PC-3 (cell line): ENCODE measurements around the gene AGTRAP. TPM values are rescaled to one million over a fixed set of nuclear protein-coding genes. Genes with fewer than 3 reads are reported as not detected.

Source experiments
- ATAC-seq: fragments of 200-7000 bp; cut with Tn5 transposase; 2 replicates; pipeline ENCODE4 v1.9.1; 2020; ENCODE audit warnings: mild to moderate bottlenecking, moderate library complexity
- BruUV-seq: library from RNA; stranded (reverse); fragments of 400-500 nt; replicated peaks from 2 replicates; lab custom pipeline; 2021; lab: Mats Ljungman, UMichigan
- CTCF ChIA-PET: fragments of 300-600 bp; sonication (Branson Sonifier 250); formaldehyde crosslinking; loops from one replicate; lab custom pipeline; 2022; ENCODE audit warnings: antibody characterized with exemption; lab: Charles Lee
- POLR2A ChIA-PET: fragments of 300-600 bp; sonication (Branson Sonifier 250); formaldehyde crosslinking; loops from one replicate; lab custom pipeline; 2022; ENCODE audit warnings: antibody characterized with exemption; ENCODE audit not compliant: unreplicated experiment; lab: Charles Lee
- DNase-seq: peaks from one replicate; pipeline ENCODE4 v3.0.0-alpha.2; 2015
- H2AFZ ChIP-seq: fragments of 300-600 bp; sonication (generic); 2 replicates; pipeline ENCODE4 v1.6.0; 2016; ENCODE audit warnings: antibody characterized with exemption, low read length
- H3F3A ChIP-seq: fragments of 300-600 bp; sonication (generic); one replicate; pipeline ENCODE4 v1.6.0; 2017; ENCODE audit warnings: antibody characterized with exemption, low read length, control low read depth, mild to moderate bottlenecking; ENCODE audit not compliant: unreplicated experiment
- H3K27ac ChIP-seq: fragments of 300-600 bp; sonication (generic); 2 replicates; pipeline ENCODE4 v1.5.1; 2016; ENCODE audit warnings: mild to moderate bottlenecking, low read length
- H3K27me3 ChIP-seq: fragments of 300-600 bp; sonication (generic); 2 replicates; pipeline ENCODE4 v1.6.1; 2016; ENCODE audit warnings: low read length, mixed read lengths
- H3K36me3 ChIP-seq: fragments of 300-600 bp; sonication (generic); 2 replicates; pipeline ENCODE4 v1.6.1; 2016; ENCODE audit warnings: low read depth, mixed run types, low read length, mixed read lengths
- H3K4me1 ChIP-seq: fragments of 300-600 bp; sonication (generic); 2 replicates; pipeline ENCODE4 v1.5.1; 2016; ENCODE audit warnings: low read length; ENCODE audit not compliant: insufficient read depth
- H3K4me2 ChIP-seq: fragments of 300-600 bp; sonication (generic); 2 replicates; pipeline ENCODE4 v1.6.0; 2016; ENCODE audit warnings: low read length
- H3K4me3 ChIP-seq: fragments of 300-600 bp; sonication (generic); 2 replicates; pipeline ENCODE4 v1.5.1; 2016; ENCODE audit warnings: mild to moderate bottlenecking, low read length, mixed read lengths
- H3K79me2 ChIP-seq: fragments of 300-600 bp; sonication (generic); 2 replicates; pipeline ENCODE4 v1.6.1; 2017; ENCODE audit warnings: low read length, mixed read lengths
- H3K9ac ChIP-seq: fragments of 300-600 bp; sonication (generic); 2 replicates; pipeline ENCODE4 v1.6.0; 2016; ENCODE audit warnings: mild to moderate bottlenecking, low read length
- H3K9me2 ChIP-seq: fragments of 300-600 bp; sonication (generic); replicated peaks from 2 replicates; pipeline ENCODE4 v1.6.1; 2016; ENCODE audit warnings: mixed run types, low read length, mixed read lengths
- H3K9me3 ChIP-seq: fragments of 300-600 bp; sonication (generic); 2 replicates; pipeline ENCODE4 v1.6.1; 2016; ENCODE audit warnings: low read length, mixed read lengths
- H4K20me1 ChIP-seq: fragments of 300-600 bp; sonication (generic); 2 replicates; pipeline ENCODE4 v1.6.1; 2016; ENCODE audit warnings: low read length, mixed read lengths
- CTCF ChIP-seq: fragments of 300-600 bp; sonication (generic); conservative IDR thresholded peaks from 2 replicates; pipeline ENCODE4 v1.5.1; 2017; ENCODE audit warnings: antibody characterized with exemption, low read depth, mild to moderate bottlenecking, low read length
- EZH2 ChIP-seq: fragments of 300-600 bp; sonication (generic); IDR thresholded peaks from one replicate; pipeline ENCODE4 v1.6.1; 2017; ENCODE audit warnings: antibody characterized with exemption, mild to moderate bottlenecking, low read length; ENCODE audit not compliant: unreplicated experiment
- EZH2phosphoT487 ChIP-seq: fragments of 300-600 bp; sonication (generic); IDR thresholded peaks from 2 replicates; pipeline ENCODE4 v1.6.1; 2018; ENCODE audit warnings: mild to moderate bottlenecking, antibody characterized with exemption, low read length, borderline replicate concordance
- intact Hi-C: fragments of 100-400 bp; cut with micrococcal nuclease; formaldehyde crosslinking; loops from 2 replicates; pipeline ENCODE4 v1.9.0; 2023
- total RNA-seq: library from RNA; depleted of rRNA; stranded (reverse); fragments of >200 nt; gene quantifications from 2 replicates; pipeline ENCODE4 v1.2.3, GENCODE V29; 2014

The AGTRAP gene
- total RNA-seq, 1 experiment from 2014 or later: 73.5 TPM

- Histone ChIP-seq H3K9ac (no peak overlapping the region), H3K4me3 (no peak overlapping the region), H3K79me2 (no peaks in the 10 kb centered on the region), H3K4me1 (peaks cover 7% of the 10 kb centered on the region; the same call in 1 of the 2 replicates), H2AFZ (no peak overlapping the region), H4K20me1 (no peaks in the 10 kb centered on the region), H3F3A (no peaks in the 10 kb centered on the region), H3K27me3 (no peaks in the 10 kb centered on the region), H3K9me2 (no peaks in the 10 kb centered on the region), H3K9me3 (no peaks in the 10 kb centered on the region), H3K27ac (no peak overlapping the region), H3K36me3 (no peaks in the 10 kb centered on the region), H3K4me2 (no peak overlapping the region)
- DNase-seq (no peak), ATAC-seq (no peak)
- ChIA-PET POLR2A (no interaction called here), CTCF (no interaction called here)
- BruUV-seq: no TSS peak
- TF ChIP-seq CTCF (no peak), EZH2 (no peak), EZH2phosphoT487 (no peak)
- intact Hi-C loops: no loop called here
Measured at GRCh38 chr1:11729155-11729497, 6.8 kb upstream of the AGTRAP start.

GRCh38 chr1:11729498-11730428, 6.2 kb upstream of the AGTRAP start:
- H2AFZ ChIP-seq: no peak overlapping the region
- no peak overlapping the region for H3K9ac ChIP-seq
- no peaks in the 10 kb centered on the region for H3K9me2 ChIP-seq
- ChIA-PET POLR2A (no interaction called here), CTCF (interaction anchor here (0.7 kb wide), 1 partner anchor 61 kb away, joined by 3 read pairs; no protein-coding TSS in a partner anchor)
- peaks cover 7% of the 10 kb centered on the region; the same call in 1 of the 2 replicates for H3K4me1 ChIP-seq
- H3F3A ChIP-seq: no peaks in the 10 kb centered on the region
- no TSS peak for BruUV-seq
- TF ChIP-seq EZH2: no peak
- TF ChIP-seq CTCF: no peak
- TF ChIP-seq EZH2phosphoT487: no peak
- H4K20me1 ChIP-seq: no peaks in the 10 kb centered on the region
- no peaks in the 10 kb centered on the region for H3K9me3 ChIP-seq
- H3K79me2 ChIP-seq: no peaks in the 10 kb centered on the region
- no peaks in the 10 kb centered on the region for H3K36me3 ChIP-seq
- no peak for DNase-seq
- H3K27ac ChIP-seq: no peak overlapping the region
- intact Hi-C loops: no loop called here
- no peak overlapping the region for H3K4me3 ChIP-seq
- H3K4me2 ChIP-seq: no peak overlapping the region
- ATAC-seq: peak; percentile 7; the same call in 1 of the 2 replicates
- no peaks in the 10 kb centered on the region for H3K27me3 ChIP-seq
